ENCODE measurements around the gene KCND2.
"Not testable (repeated sequence)": the region's sequence is repeated elsewhere in the genome, so short reads cannot be mapped to it uniquely, and the experiment has no call there.

The KCND2 gene

DNA sequence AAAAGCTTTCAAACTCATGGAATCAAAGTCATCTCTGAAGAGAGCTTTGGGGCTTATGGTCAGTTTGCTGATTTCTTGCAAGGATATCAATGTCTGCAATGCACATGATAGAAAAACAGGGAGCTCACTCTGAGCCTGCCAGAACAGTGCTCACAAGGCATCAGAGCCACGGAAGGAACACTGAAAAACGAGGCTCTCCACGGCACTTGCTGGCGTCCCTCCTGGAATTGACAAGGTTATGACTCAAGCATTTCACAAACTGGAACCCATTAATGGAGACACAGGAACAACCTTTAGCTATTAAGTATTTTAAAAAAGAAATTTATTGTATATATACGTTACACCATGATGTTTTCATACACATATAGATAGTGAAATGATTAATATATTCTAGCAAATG is 266.3 kb downstream of the KCND2 start:
- no peak for TF ChIP-seq ZFX (IDR thresholded peaks at IDR 0.05)
- TF ChIP-seq, protein P1, sequence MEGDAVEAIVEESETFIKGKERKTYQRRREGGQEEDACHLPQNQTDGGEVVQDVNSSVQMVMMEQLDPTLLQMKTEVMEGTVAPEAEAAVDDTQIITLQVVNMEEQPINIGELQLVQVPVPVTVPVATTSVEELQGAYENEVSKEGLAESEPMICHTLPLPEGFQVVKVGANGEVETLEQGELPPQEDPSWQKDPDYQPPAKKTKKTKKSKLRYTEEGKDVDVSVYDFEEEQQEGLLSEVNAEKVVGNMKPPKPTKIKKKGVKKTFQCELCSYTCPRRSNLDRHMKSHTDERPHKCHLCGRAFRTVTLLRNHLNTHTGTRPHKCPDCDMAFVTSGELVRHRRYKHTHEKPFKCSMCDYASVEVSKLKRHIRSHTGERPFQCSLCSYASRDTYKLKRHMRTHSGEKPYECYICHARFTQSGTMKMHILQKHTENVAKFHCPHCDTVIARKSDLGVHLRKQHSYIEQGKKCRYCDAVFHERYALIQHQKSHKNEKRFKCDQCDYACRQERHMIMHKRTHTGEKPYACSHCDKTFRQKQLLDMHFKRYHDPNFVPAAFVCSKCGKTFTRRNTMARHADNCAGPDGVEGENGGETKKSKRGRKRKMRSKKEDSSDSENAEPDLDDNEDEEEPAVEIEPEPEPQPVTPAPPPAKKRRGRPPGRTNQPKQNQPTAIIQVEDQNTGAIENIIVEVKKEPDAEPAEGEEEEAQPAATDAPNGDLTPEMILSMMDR (conservative IDR thresholded peaks at IDR 0.05): no peak
- no peak overlapping the region for H3K27ac ChIP-seq

DNA sequence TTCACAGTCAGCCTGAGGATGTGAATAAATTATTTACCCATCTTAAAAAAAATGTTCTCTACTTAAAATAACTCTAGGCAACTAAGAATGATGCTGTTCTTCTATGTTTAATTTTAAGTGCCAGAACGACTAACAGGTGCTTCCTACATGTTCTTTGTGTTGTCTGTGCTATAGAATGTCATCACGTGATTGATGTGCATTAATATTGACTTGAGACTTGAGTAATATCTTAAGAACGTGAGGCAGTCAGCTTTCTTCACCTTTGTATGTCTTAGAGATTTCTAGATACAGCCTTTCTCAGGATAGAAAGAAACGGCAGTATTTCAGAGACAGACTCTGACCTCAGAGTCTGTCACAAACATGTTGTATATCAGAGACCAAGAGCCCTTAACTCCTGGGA is 274.6 kb downstream of the KCND2 start:
- no peak overlapping the region for H3K27ac ChIP-seq
- TF ChIP-seq, protein P1 (conservative IDR thresholded peaks at IDR 0.05): no peak
- TF ChIP-seq ZFX (IDR thresholded peaks at IDR 0.05): no peak

DNA sequence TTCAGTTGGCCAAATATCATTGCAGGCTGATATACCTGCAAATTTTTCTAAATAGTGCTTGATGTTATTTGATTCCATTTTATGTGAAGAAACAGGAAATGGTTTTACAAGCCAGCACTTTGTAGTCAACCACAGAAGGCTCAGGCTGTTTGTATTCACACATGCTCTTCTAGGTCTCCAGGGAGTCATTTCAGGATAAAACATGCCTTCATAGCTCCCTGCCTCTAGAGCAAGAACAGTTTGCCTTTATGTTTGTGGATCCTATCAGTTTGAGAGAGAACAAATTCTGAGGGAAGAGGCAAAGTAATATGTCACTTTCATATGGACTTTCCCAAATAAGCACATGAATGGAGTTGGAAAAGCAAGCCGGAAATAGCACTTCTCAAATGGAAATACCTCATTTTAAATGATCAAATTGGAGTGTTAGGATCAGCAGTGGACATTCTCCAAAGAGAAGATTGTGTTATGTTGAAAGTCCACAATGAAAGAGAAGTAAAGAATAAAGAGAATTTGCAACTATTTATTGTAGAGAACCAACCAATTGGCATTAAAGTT is 277.6 kb downstream of the KCND2 start:
- no peak overlapping the region for H3K27ac ChIP-seq

DNA sequence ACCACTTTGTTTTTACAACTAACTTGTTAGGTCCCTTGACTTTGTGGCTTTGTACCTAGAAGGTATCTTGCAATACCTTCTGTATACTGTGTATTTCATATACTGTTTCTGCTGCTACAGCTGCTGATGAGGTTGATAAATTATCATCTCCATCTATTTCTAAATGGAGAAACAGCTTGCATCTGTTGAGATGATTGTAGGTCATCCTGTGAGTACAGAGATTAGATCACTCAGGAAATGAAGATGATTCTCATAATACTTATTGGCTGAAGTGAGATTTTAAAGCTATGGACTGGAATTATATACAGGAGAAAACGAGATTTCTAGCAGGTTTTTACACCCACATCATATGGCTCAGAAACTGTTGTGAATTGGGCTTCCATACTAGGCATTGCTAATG is 280.5 kb downstream of the KCND2 start:
- TF ChIP-seq, protein P1 (conservative IDR thresholded peaks at IDR 0.05): no peak
- no peak for TF ChIP-seq ZFX (IDR thresholded peaks at IDR 0.05)
- H3K27ac ChIP-seq: no peak overlapping the region

More for the DNA sequence above, 277.6 kb downstream of the KCND2 start:
- no peak for TF ChIP-seq ZFX (IDR thresholded peaks at IDR 0.05)
- TF ChIP-seq, protein P1 (conservative IDR thresholded peaks at IDR 0.05): no peak

DNA sequence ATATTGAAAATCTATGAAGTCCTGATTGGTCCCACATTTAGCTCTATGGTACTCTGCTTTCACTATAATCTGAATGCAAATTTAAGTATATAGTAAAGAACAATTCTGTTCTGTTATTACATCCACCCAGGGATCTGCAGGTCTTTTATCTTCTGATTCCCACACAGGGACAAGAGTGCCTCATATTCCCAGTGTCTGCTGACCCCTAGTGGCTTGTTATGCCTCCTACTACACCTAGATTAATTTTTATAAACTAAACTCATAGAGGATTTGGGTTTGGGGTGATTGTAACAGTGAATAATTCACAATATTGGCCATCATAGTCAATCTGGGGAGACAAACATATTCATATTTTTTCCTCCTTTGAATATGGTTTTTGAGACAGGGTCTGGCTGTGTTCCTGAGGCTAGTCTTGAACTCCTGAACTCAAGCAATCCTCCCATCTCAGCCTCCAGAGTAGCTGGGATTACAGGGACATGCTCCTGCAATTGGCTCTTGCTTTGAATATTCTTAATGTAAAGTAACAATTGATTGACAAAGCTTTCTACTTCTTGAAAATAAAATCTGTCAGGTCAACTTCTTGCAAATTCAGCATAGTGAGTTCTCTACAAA is 282.1 kb downstream of the KCND2 start:
- no peak for TF ChIP-seq ZFX (IDR thresholded peaks at IDR 0.05)
- TF ChIP-seq, protein P1 (conservative IDR thresholded peaks at IDR 0.05): peak; percentile 96
- H3K27ac ChIP-seq: no peak overlapping the region

DNA sequence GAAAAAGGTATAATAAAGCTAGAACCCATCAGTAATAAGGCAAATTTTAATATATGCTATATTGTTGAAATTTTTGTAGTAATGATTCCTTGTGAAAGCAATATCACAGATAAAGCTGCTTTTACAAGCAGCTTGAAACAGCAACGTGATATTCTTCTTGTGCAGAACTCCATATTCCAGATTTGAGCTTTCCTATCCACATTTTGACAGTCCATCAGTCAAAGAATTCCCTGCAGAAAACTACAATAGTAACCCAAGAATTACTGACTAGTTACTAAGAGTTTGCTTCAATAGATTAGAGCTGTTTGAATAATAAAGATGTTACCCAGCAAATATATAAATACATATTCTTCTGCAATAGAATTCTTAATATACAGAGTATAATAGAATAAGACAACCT is 291.2 kb downstream of the KCND2 start:
- TF ChIP-seq ZFX (IDR thresholded peaks at IDR 0.05): no peak
- TF ChIP-seq, protein P1 (conservative IDR thresholded peaks at IDR 0.05): no peak
- no peak overlapping the region for H3K27ac ChIP-seq

DNA sequence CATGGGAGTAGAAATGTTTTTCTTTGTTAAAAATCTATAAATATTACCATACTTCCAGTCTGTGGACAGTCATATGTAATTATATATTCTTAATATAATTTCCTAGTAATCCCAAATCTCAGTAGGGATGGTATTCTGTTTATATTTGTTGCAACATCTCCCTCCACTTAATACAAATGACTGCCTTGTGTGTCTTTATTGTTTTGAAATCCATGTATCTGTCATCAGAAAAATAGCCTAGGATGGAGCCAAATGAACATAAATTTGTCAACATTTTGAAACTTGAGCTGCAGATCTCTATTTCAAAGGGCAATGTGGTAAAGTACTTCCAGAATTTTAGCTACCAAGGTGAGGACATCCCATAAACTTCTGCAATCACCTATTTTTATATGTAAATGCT is 294.2 kb downstream of the KCND2 start:
- TF ChIP-seq, protein P1 (conservative IDR thresholded peaks at IDR 0.05): no peak
- no peak for TF ChIP-seq ZFX (IDR thresholded peaks at IDR 0.05)
- no peak overlapping the region for H3K27ac ChIP-seq

DNA sequence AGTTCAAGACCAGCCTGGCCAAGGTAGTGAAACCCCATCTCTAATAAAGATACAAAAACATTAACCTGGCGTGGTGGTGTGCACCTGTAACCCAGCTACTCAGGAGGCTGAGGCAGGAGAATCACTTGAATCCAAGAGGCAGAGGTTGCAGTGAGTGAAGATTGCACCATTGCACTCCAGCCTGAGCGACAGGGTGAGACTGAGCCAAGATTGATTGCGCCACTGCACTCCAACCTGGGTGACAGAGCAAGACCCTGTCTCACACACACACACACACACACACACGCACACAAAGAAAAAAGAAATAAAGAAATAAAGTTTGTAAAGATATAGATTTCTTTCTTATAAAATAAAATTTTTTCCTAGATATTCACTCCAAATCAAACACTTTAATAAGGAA is 305.7 kb downstream of the KCND2 start:
- H3K27ac ChIP-seq: not testable (repeated sequence)

All from C4-2B (cell line).